Superior temporal gyrus (tissue), 1 donor: ENCODE measurements around the gene CYP3A4.
A peak's percentile ranks its signal among the peaks of the same experiment; 100 is the strongest.
"Not testable (repeated sequence)": the region's sequence is repeated elsewhere in the genome, so short reads cannot be mapped to it uniquely, and the experiment has no call there.

Experiments used
- DNase-seq: peaks from one replicate; pipeline ENCODE4 v3.0.0-alpha.2; 2016; ENCODE audit errors: extremely low spot score

CYP3A4 gene

GRCh38 chr7:99792967-99793366 lies 9.0 kb upstream of the CYP3A4 start:
- no peak for DNase-seq

GRCh38 chr7:99791667-99792369 lies 7.8 kb upstream of the CYP3A4 start:
- no peak for DNase-seq

- no peak for DNase-seq
Measured at GRCh38 chr7:99791021-99791420, 7.0 kb upstream of the CYP3A4 start.

GRCh38 chr7:99790407-99790806 lies 6.4 kb upstream of the CYP3A4 start:
- DNase-seq = no peak

GRCh38 chr7:99789441-99790070 lies 5.6 kb upstream of the CYP3A4 start:
- DNase-seq = peak; percentile 15

GRCh38 chr7:99788554-99788953 lies 4.6 kb upstream of the CYP3A4 start:
- no peak for DNase-seq

- no peak for DNase-seq
Measured at GRCh38 chr7:99786726-99787335, 2.8 kb upstream of the CYP3A4 start.

GRCh38 chr7:99785654-99786053 lies 1.7 kb upstream of the CYP3A4 start:
- DNase-seq = not testable (repeated sequence)

- DNase-seq = no peak
Measured at GRCh38 chr7:99782012-99782953, 1.7 kb downstream of the CYP3A4 start.

- DNase-seq = no peak
Measured at GRCh38 chr7:99780588-99780987, 3.4 kb downstream of the CYP3A4 start.

GRCh38 chr7:99779949-99780348 lies 4.0 kb downstream of the CYP3A4 start:
- DNase-seq = no peak

GRCh38 chr7:99778880-99779279 lies 5.1 kb downstream of the CYP3A4 start:
- no peak for DNase-seq

- not testable (repeated sequence) for DNase-seq
Measured at GRCh38 chr7:99773395-99773794, 10.6 kb downstream of the CYP3A4 start.

GRCh38 chr7:99772565-99772964 lies 11.4 kb downstream of the CYP3A4 start:
- DNase-seq = no peak

- DNase-seq = not testable (repeated sequence)
Measured at GRCh38 chr7:99769494-99769893, 14.5 kb downstream of the CYP3A4 start.

- no peak for DNase-seq
Measured at GRCh38 chr7:99768471-99768870, 15.5 kb downstream of the CYP3A4 start.

GRCh38 chr7:99767662-99768061 lies 16.3 kb downstream of the CYP3A4 start:
- no peak for DNase-seq

GRCh38 chr7:99766484-99767099 lies 17.4 kb downstream of the CYP3A4 start:
- DNase-seq = no peak

- DNase-seq = no peak
Measured at GRCh38 chr7:99764478-99764877, 19.5 kb downstream of the CYP3A4 start.

GRCh38 chr7:99762680-99763327 lies 21.2 kb downstream of the CYP3A4 start:
- DNase-seq = no peak

- DNase-seq = no peak
Measured at GRCh38 chr7:99755085-99755484, 28.9 kb downstream of the CYP3A4 start.
